ENCODE data around the gene SUMF1. TPM values are rescaled to one million over a fixed set of nuclear protein-coding genes. Genes with fewer than 3 reads are reported as not detected.

Gene SUMF1
- total RNA-seq, 1 donor from 2014 or later: 27.9 TPM

DNA sequence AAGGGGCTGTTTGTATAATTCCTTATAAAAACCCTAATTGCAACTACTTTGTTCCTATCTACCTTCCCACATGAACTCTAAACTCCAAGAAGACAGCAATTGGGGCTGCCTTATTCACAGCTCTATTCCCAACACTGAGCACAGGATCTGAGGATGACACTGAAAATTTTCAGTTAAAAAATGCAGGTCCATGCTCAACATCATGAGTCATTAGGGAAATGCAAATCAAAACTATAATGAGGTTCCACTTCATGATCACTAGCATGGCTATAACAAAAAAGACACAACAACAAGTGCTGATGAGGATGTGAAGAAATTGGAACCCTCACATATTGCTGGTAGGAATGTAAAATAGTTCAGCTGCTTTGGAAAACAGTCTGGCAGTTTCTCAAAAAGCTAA, 12.9 kb downstream of the SUMF1 start:
- no peaks in the 10 kb centered on the region for H3K27me3 Mint-ChIP-seq
- H3K27ac Mint-ChIP-seq: no peak overlapping the region
- no peak overlapping the region for H3K4me3 Mint-ChIP-seq
- peaks cover 11% of the 10 kb centered on the region for H3K36me3 Mint-ChIP-seq
- no peak for TF ChIP-seq CTCF (conservative IDR thresholded peaks at IDR 0.05)
- DNase-seq (ENCODE audit: extremely low spot score, unreplicated experiment): no peak
- no peaks in the 10 kb centered on the region for H3K9me3 Mint-ChIP-seq
- peaks cover 16% of the 10 kb centered on the region for H3K4me1 Mint-ChIP-seq (ENCODE audit: unreplicated experiment)

- Mint-ChIP-seq H3K4me1 (ENCODE audit: unreplicated experiment) (peaks cover 32% of the 10 kb centered on the region), H3K4me3 (no peak overlapping the region), H3K36me3 (peaks cover 26% of the 10 kb centered on the region), H3K9me3 (no peaks in the 10 kb centered on the region), H3K27me3 (no peaks in the 10 kb centered on the region), H3K27ac (no peak overlapping the region)
- no peak for TF ChIP-seq CTCF (conservative IDR thresholded peaks at IDR 0.05)
- DNase-seq (ENCODE audit: extremely low spot score, unreplicated experiment): no peak
Measured at GRCh38 chr3:4449043-4449805, 17.8 kb downstream of the SUMF1 start.

DNA sequence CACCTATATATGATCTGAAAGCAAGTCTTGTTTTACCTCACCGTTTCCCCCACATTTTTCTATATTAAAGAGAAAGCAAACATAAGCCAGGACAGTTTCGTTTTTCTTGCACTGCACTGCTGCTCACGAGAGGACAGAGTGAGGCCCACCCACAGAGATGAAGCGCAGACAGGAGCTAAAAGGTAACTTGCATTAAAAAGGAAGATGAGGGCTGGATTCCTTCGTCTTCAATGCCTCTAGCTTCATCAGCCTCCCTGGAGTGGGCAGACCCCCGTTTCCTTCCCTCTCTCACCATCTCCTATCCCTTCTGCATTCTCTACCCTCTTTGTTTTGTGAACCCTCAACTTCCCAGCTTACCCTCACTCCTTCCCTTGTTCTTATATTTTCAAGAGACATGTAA, 18.9 kb downstream of the SUMF1 start:
- Mint-ChIP-seq H3K9me3 (no peaks in the 10 kb centered on the region), H3K27me3 (no peaks in the 10 kb centered on the region), H3K27ac (peak overlapping the region; percentile 30), H3K36me3 (peaks cover 32% of the 10 kb centered on the region), H3K4me1 (ENCODE audit: unreplicated experiment) (peaks cover 32% of the 10 kb centered on the region), H3K4me3 (peak overlapping the region; percentile 2)
- DNase-seq (ENCODE audit: extremely low spot score, unreplicated experiment): no peak
- no peak for TF ChIP-seq CTCF (conservative IDR thresholded peaks at IDR 0.05)

DNA sequence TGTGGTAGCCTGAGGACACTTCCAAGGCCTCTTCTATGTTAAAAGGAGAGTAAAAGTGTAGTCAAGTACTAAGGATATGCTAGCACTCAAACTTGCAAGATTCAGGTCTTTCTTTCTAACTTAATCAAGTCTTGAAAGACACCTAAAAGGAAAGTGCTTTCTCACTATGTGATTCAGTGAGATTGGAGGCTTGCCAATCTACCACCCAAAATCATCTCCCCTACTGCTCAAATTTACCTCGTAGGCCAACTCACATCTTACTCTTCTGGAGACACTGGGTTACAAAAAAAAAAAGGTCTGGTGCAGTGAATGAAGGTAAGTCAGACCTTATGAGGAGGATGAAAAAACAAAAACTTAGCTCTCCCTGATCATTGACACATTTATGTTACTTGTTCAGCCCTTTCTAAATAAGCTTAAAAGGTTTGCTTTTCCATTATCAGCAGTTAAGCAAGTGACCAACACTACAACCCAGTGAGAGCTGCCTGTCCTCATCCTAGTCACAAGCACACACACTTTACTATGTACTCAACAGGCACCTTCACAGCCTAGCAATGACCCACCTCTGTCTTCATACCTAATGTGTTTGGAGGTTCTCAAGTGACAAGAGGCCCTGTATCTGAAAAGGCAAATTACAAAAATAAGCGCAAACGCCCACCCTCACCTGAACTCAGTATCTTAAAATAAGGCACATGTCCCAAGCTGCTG, 19.6 kb downstream of the SUMF1 start:
- Mint-ChIP-seq H3K4me1 (ENCODE audit: unreplicated experiment) (peaks cover 32% of the 10 kb centered on the region), H3K9me3 (no peaks in the 10 kb centered on the region), H3K36me3 (peaks cover 31% of the 10 kb centered on the region), H3K27me3 (no peaks in the 10 kb centered on the region), H3K27ac (peak overlapping the region; percentile 70), H3K4me3 (peak overlapping the region; percentile 18)
- DNase-seq (ENCODE audit: extremely low spot score, unreplicated experiment): no peak
- TF ChIP-seq CTCF (conservative IDR thresholded peaks at IDR 0.05): no peak

DNA sequence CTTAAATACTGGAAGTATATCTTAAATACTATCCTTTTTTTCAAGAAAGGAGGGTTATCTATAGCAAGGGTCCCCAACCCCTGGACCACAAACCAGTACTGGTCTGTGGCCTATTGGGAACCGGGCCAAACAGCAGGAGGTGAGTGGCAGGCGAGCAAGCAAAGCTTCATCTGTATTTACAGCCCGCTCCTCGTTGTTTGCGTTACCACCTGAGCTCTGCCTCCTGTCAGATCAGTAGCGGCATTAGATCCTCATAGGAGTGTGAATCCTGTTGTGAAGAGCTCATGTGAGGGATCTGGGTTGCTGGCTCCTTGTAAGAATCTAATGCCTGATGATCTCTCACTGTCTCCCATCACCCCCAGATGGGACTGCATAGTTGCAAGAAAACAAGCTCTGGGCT, 26.1 kb downstream of the SUMF1 start:
- no peak for TF ChIP-seq CTCF (conservative IDR thresholded peaks at IDR 0.05)
- Mint-ChIP-seq H3K4me3 (no peak overlapping the region), H3K27ac (peak overlapping the region; percentile 80), H3K4me1 (ENCODE audit: unreplicated experiment) (peaks cover 11% of the 10 kb centered on the region), H3K36me3 (peaks cover 31% of the 10 kb centered on the region), H3K9me3 (peaks cover 3% of the 10 kb centered on the region), H3K27me3 (no peaks in the 10 kb centered on the region)
- DNase-seq (ENCODE audit: extremely low spot score, unreplicated experiment): no peak

All from type B pancreatic cell (in vitro differentiated cells).